Mucosa of rectum (tissue), 2 donors: ENCODE measurements around the gene BTBD16.

ENCODE experiments used
- H3K27ac ChIP-seq, 2 donors: one replicate each; pipeline ENCODE4 v1.7.0; 2013; ENCODE audit warnings: inconsistent platforms in 2 of 2, low read depth in 2 of 2, low read length in 2 of 2
- H3K27me3 ChIP-seq, 2 donors: one replicate each; pipeline ENCODE4 v1.7.0; 2013; ENCODE audit warnings: low read length in 2 of 2; ENCODE audit not compliant: control insufficient read depth in 2 of 2, insufficient read depth in 2 of 2
- H3K36me3 ChIP-seq, 2 donors: one replicate each; pipeline ENCODE4 v1.7.0; 2013; ENCODE audit warnings: low read length in 2 of 2; ENCODE audit not compliant: control insufficient read depth in 2 of 2, insufficient read depth in 2 of 2
- H3K4me1 ChIP-seq, 2 donors: one replicate each; pipeline ENCODE4 v1.7.0; 2013; ENCODE audit warnings: low read length in 2 of 2, mild to moderate bottlenecking in 1 of 2; ENCODE audit not compliant: control insufficient read depth in 2 of 2, insufficient read depth in 2 of 2
- H3K4me3 ChIP-seq, 2 donors: one replicate each; pipeline ENCODE4 v1.7.0; 2013; ENCODE audit warnings: low read length in 2 of 2
- H3K9ac ChIP-seq, 2 donors: one replicate each; pipeline ENCODE4 v1.7.0; 2013; ENCODE audit warnings: low read length in 2 of 2, low read depth in 1 of 2, mild to moderate bottlenecking in 1 of 2
- H3K9me3 ChIP-seq, 2 donors: one replicate each; pipeline ENCODE4 v1.7.0; 2013; ENCODE audit warnings: low read length in 2 of 2; ENCODE audit not compliant: control insufficient read depth in 2 of 2
- donor health status: healthy.
- donor health status: Normal muscosa, but diverticular disease.

Gene BTBD16

DNA sequence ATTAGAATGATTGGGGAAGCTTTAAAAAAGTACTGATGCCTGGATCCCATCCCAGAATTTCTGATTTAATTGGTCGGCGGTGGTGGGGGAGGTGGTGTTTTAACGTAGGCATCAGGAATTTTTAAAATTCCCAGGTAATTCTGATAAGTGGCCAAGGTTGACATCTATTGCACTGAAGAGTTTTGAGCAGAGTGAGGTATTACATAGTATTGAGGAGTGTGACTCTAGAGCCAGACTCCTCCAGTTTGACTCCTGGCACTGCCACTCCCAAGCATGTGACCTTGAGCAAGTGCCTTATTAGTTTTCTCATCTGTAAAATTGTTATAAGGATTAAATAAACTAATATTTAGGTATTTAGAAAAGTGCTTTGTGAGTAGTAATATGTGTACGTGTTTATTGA lies 109.6 kb downstream of the BTBD16 start:
- no peaks in the 10 kb centered on the region for H3K9me3 ChIP-seq
- no peak overlapping the region for H3K4me3 ChIP-seq
- H3K36me3 ChIP-seq, result peaks cover 0 to 2% of the 10 kb centered on the region in 2 donors
- H3K27ac ChIP-seq, result no peak overlapping the region
- peaks cover 3% of the 10 kb centered on the region in 2 donors for H3K4me1 ChIP-seq
- H3K9ac ChIP-seq, result no peak overlapping the region
- H3K27me3 ChIP-seq, result no peaks in the 10 kb centered on the region

DNA sequence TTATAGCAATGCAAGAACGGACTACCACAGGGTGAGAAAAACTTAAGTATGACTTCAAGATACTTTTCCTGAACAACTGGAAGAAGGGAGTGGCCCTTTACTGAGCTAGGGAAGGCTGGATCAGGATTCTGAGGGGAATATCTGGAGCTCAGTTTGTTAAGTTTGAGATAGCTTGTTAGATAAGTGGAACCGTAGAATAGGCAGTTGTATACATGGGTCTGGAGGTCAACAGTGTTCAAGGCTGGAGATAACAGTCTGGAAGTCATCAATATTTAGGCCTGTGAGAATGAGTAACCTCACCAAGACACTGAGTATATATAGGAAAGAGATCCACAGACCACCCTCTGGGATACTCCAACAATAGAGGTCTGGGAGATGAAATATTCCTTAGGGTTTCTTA lies 110.6 kb downstream of the BTBD16 start:
- H3K27ac ChIP-seq, result no peak overlapping the region
- no peak overlapping the region for H3K9ac ChIP-seq
- H3K9me3 ChIP-seq, result no peaks in the 10 kb centered on the region
- H3K27me3 ChIP-seq, result no peaks in the 10 kb centered on the region
- H3K4me3 ChIP-seq, result no peak overlapping the region
- H3K4me1 ChIP-seq, result no peaks in the 10 kb centered on the region
- peaks cover 0 to 2% of the 10 kb centered on the region in 2 donors for H3K36me3 ChIP-seq

DNA sequence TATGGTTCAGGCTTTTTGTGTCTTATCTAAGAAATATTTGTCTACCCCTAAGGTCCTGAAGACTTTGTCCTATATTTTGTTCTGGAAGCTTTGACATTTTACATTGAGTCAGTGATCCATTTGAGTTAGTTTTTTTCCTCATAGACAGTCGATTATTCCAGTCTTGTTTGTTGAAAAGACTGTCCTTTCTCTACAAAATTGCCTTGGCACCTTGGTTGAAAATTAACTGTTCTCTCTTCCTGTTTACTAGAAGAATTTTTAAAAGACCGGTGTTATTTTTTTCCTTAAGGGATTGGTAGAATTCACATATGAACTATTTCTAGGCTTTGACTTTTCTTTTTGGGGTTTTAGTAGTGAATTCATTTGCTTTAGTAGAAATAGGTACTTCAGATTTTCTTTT lies 115.4 kb downstream of the BTBD16 start:
- Histone ChIP-seq H3K9ac (no peak overlapping the region), H3K27ac (no peak overlapping the region), H3K9me3 (no peaks in the 10 kb centered on the region), H3K36me3 (no peaks in the 10 kb centered on the region), H3K4me1 (no peaks in the 10 kb centered on the region), H3K4me3 (no peak overlapping the region), H3K27me3 (no peaks in the 10 kb centered on the region)

DNA sequence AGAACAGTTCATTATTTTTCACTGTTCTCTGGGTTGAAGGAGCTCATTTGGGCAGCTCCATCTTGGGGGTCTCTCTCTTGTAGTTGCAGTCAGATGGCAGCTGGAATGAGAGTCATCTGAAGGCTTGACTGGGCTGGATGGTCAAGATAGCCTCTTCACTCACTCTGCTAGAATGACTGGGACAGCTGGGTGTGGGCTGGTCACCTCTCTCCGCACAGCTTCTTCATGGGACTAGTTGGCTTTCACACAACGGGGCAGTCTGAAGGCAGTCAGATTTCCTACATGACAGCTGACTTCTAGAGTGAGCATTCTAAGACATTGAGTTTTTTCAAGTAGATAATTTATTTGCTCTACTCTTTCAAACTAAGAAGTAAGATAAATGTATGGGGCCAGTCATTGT lies 116.5 kb downstream of the BTBD16 start:
- H3K4me1 ChIP-seq, result no peaks in the 10 kb centered on the region
- no peak overlapping the region for H3K27ac ChIP-seq
- no peaks in the 10 kb centered on the region for H3K9me3 ChIP-seq
- H3K4me3 ChIP-seq, result no peak overlapping the region
- no peak overlapping the region for H3K9ac ChIP-seq
- no peaks in the 10 kb centered on the region for H3K36me3 ChIP-seq
- no peaks in the 10 kb centered on the region for H3K27me3 ChIP-seq
